HEK293 (cell line): ENCODE results near the gene MSI2.
A peak's percentile ranks its signal among the peaks of the same experiment; 100 is the strongest.

ENCODE experiments used
- CTCF ChIA-PET: fragments of 350-600 bp; formaldehyde crosslinking; extraction: SDS; loops from one replicate; lab custom pipeline; 2021; ENCODE audit warnings: antibody characterized with exemption; lab: Yijun Ruan, JAX
- POLR2A ChIA-PET: fragments of 300-600 bp; formaldehyde crosslinking; extraction: SDS; loops from one replicate; lab custom pipeline; 2020; ENCODE audit warnings: antibody characterized with exemption, inconsistent platforms; lab: Yijun Ruan, JAX
- H3K27ac ChIP-seq: fragments of 200-500 bp; sonication (Bioruptor generic); 2 replicates; pipeline ENCODE4 v1.5.1; 2014; ENCODE audit warnings: low read depth, low read length, control low read depth, inconsistent platforms; ENCODE audit errors: extremely low read depth
- H3K36me3 ChIP-seq, 2 experiments: fragments of 200-500 bp in 1 of 2; sonication (Bioruptor generic) in 1 of 2; 1 replicate in 1 of 2; 2 replicates in 1 of 2; pipeline ENCODE4 v1.5.1; 2014 to 2017; ENCODE audit warnings: inconsistent platforms in 2 of 2, low read length in 2 of 2; ENCODE audit not compliant: control insufficient read depth in 2 of 2, insufficient read depth in 1 of 2
- H3K4me1 ChIP-seq: fragments of 200-500 bp; sonication (Bioruptor generic); 2 replicates; pipeline ENCODE4 v1.5.1; 2014; ENCODE audit warnings: mild to moderate bottlenecking, low read length, inconsistent platforms; ENCODE audit not compliant: control insufficient read depth, insufficient read depth
- H3K4me3 ChIP-seq: 2 replicates; pipeline ENCODE4 v1.5.1; 2011; ENCODE audit warnings: low read depth, mild to moderate bottlenecking, control low read depth, low read length, moderate library complexity
- H3K9me3 ChIP-seq: fragments of 200-500 bp; sonication (Bioruptor generic); 2 replicates; pipeline ENCODE4 v1.5.1; 2014; ENCODE audit warnings: low read depth, low read length, inconsistent platforms; ENCODE audit not compliant: control insufficient read depth, insufficient read depth
- GLIS1 ChIP-seq: fragments of 450-650 bp; formaldehyde crosslinking; IDR thresholded peaks from 2 replicates; pipeline ENCODE4 v1.5.1; 2016; ENCODE audit warnings: missing biosample characterization, missing genetic modification characterization
- HOXA7 ChIP-seq: sonication (generic); formaldehyde crosslinking; IDR thresholded peaks from 2 replicates; pipeline ENCODE4 v1.8.1; 2022; ENCODE audit warnings: missing genetic modification reagents, borderline replicate concordance
- OVOL3 ChIP-seq: fragments of 450-650 bp; formaldehyde crosslinking; IDR thresholded peaks from 2 replicates; pipeline ENCODE4 v1.5.1; 2016; ENCODE audit warnings: missing biosample characterization, missing genetic modification characterization
- PRDM1 ChIP-seq: fragments of 450-650 bp; formaldehyde crosslinking; IDR thresholded peaks from 2 replicates; pipeline ENCODE4; 2016; ENCODE audit warnings: missing biosample characterization, missing genetic modification characterization
- ZBTB48 ChIP-seq: fragments of 450-650 bp; formaldehyde crosslinking; IDR thresholded peaks from 2 replicates; pipeline ENCODE4 v1.5.1; 2016; ENCODE audit warnings: missing biosample characterization, missing genetic modification characterization
- ZEB2 ChIP-seq: fragments of 450-650 bp; formaldehyde crosslinking; IDR thresholded peaks from 2 replicates; pipeline ENCODE4 v1.5.1; 2016; ENCODE audit warnings: missing biosample characterization, missing genetic modification characterization
- ZFHX2 ChIP-seq: fragments of 450-650 bp; formaldehyde crosslinking; conservative IDR thresholded peaks from 2 replicates; pipeline ENCODE4 v1.5.1; 2016; ENCODE audit warnings: missing biosample characterization, missing genetic modification characterization
- ZFP41 ChIP-seq: fragments of 450-650 bp; formaldehyde crosslinking; IDR thresholded peaks from 2 replicates; pipeline ENCODE4 v1.5.1; 2016; ENCODE audit warnings: missing biosample characterization, missing genetic modification characterization, borderline replicate concordance
- ZFP69B ChIP-seq: fragments of 450-650 bp; formaldehyde crosslinking; IDR thresholded peaks from 2 replicates; pipeline ENCODE4 v1.5.1; 2016; ENCODE audit warnings: missing biosample characterization, missing genetic modification characterization
- ZNF146 ChIP-seq: fragments of 450-650 bp; formaldehyde crosslinking; IDR thresholded peaks from 2 replicates; pipeline ENCODE4 v1.5.1; 2016; ENCODE audit warnings: missing biosample characterization, missing genetic modification characterization
- ZNF184 ChIP-seq: fragments of 450-650 bp; IDR thresholded peaks from 2 replicates; pipeline ENCODE4 v1.5.1; 2018; ENCODE audit warnings: missing biosample characterization, mild to moderate bottlenecking, missing genetic modification characterization
- ZNF24 ChIP-seq: fragments of 450-650 bp; formaldehyde crosslinking; IDR thresholded peaks from 2 replicates; pipeline ENCODE4 v1.5.1; 2016; ENCODE audit warnings: missing biosample characterization, missing genetic modification characterization
- ZNF324 ChIP-seq: fragments of 450-650 bp; formaldehyde crosslinking; IDR thresholded peaks from 2 replicates; pipeline ENCODE4 v1.5.1; 2016; ENCODE audit warnings: missing biosample characterization, missing genetic modification characterization
- ZNF366 ChIP-seq: fragments of 450-650 bp; formaldehyde crosslinking; conservative IDR thresholded peaks from 2 replicates; pipeline ENCODE4 v1.5.1; 2016; ENCODE audit warnings: missing biosample characterization, missing genetic modification characterization
- ZNF404 ChIP-seq: fragments of 450-650 bp; formaldehyde crosslinking; IDR thresholded peaks from 2 replicates; pipeline ENCODE4 v1.5.1; 2017; ENCODE audit warnings: missing biosample characterization, missing genetic modification characterization
- ZNF426 ChIP-seq: fragments of 450-650 bp; formaldehyde crosslinking; IDR thresholded peaks from 2 replicates; pipeline ENCODE4 v1.5.1; 2017; ENCODE audit warnings: missing biosample characterization, missing genetic modification characterization, mild to moderate bottlenecking, inconsistent platforms, moderate library complexity
- ZNF558 ChIP-seq: fragments of 450-650 bp; formaldehyde crosslinking; IDR thresholded peaks from 2 replicates; pipeline ENCODE4 v1.5.1; 2016; ENCODE audit warnings: missing biosample characterization, missing genetic modification characterization
- ZNF571 ChIP-seq: fragments of 450-650 bp; formaldehyde crosslinking; IDR thresholded peaks from 2 replicates; pipeline ENCODE4 v1.5.0; 2017; ENCODE audit warnings: missing biosample characterization, missing genetic modification characterization
- ZNF600 ChIP-seq: fragments of 450-650 bp; formaldehyde crosslinking; IDR thresholded peaks from 2 replicates; pipeline ENCODE4 v1.5.1; 2016; ENCODE audit warnings: missing biosample characterization, missing genetic modification characterization
- ZNF629 ChIP-seq: fragments of 450-650 bp; formaldehyde crosslinking; IDR thresholded peaks from 2 replicates; pipeline ENCODE4 v1.5.1; 2017; ENCODE audit warnings: missing biosample characterization, missing genetic modification characterization
- ZNF658 ChIP-seq: fragments of 450-650 bp; formaldehyde crosslinking; IDR thresholded peaks from 2 replicates; pipeline ENCODE4; 2016; ENCODE audit warnings: missing biosample characterization, missing genetic modification characterization
- ZNF747 ChIP-seq: fragments of 450-650 bp; formaldehyde crosslinking; IDR thresholded peaks from 2 replicates; pipeline ENCODE4 v1.5.1; 2016; ENCODE audit warnings: missing biosample characterization, missing genetic modification characterization
- ZNF768 ChIP-seq: fragments of 450-650 bp; formaldehyde crosslinking; IDR thresholded peaks from 2 replicates; pipeline ENCODE4 v1.5.1; 2018; ENCODE audit warnings: missing biosample characterization, mild to moderate bottlenecking, missing genetic modification characterization
- ZNF777 ChIP-seq: fragments of 450-650 bp; formaldehyde crosslinking; IDR thresholded peaks from 2 replicates; pipeline ENCODE4 v1.5.1; 2017; ENCODE audit warnings: missing biosample characterization, missing genetic modification characterization, borderline replicate concordance
- ZSCAN16 ChIP-seq: fragments of 450-650 bp; formaldehyde crosslinking; IDR thresholded peaks from 2 replicates; pipeline ENCODE4 v1.5.1; 2016; ENCODE audit warnings: missing biosample characterization, missing genetic modification characterization
- TF ChIP-seq, protein P1 (sequence below): fragments of 450-650 bp; formaldehyde crosslinking; IDR thresholded peaks from 2 replicates; pipeline ENCODE4 v1.5.1; 2016; ENCODE audit warnings: missing biosample characterization, missing genetic modification characterization

The MSI2 gene

DNA sequence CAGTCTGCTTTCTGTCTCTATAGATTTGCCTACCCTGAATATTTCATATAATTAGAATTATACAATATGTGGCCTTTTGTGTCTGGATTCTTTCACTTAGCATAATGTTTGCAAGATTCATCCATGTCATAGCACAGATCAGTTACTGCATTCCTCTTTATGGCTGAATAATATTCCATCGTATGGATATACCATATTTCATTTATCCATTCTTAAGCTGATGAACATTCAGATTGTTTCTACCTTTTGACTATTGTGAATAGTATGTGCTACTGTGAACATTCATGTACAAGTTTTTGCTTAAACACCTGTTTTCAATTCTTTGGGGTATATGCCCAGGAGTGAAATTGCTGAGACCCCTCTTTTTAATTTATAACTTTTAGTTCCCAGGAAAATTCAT lies 49.4 kb upstream of the MSI2 start:
- POLR2A ChIA-PET: no interaction called here
- CTCF ChIA-PET: interaction anchor here (3.5 kb wide), 1 partner anchor 36 kb away, joined by 22 read pairs; no protein-coding TSS in a partner anchor
- H3K36me3 ChIP-seq: no peaks in the 10 kb centered on the region
- no peaks in the 10 kb centered on the region for H3K4me1 ChIP-seq
- H3K27ac ChIP-seq: no peak overlapping the region
- TF ChIP-seq PRDM1 (tag by site-specific recombination) (no peak), ZNF404 (tag by site-specific recombination) (no peak), ZNF146 (tag by site-specific recombination) (0 out of 2 replicates have a peak, but pooled peaks have one; percentile 39)
- H3K9me3 ChIP-seq: no peaks in the 10 kb centered on the region
- no peak overlapping the region for H3K4me3 ChIP-seq

DNA sequence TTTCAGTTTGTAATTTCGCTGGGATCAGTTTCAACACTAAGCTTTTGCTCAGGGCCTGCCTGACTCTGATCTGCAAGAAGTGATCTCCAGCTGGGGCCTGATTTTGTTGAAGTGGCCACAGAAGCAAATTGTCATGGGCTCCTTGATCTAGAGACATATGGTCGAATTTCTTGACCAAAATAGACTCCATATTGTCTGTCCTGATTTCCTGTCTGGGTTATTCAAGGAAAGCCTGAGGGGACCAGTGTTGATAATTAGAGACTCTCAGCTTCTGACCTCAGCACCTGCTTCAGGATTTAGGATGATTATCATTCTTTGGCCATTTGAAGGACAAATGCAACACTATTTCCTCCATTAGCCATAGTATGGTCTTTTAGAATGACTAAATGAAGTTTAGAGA lies 48.9 kb upstream of the MSI2 start:
- Histone ChIP-seq H3K9me3 (no peaks in the 10 kb centered on the region), H3K36me3 (no peaks in the 10 kb centered on the region), H3K27ac (no peak overlapping the region), H3K4me3 (no peak overlapping the region), H3K4me1 (no peaks in the 10 kb centered on the region)
- ChIA-PET CTCF (interaction anchor here (0.9 to 3.5 kb wide), 4 partner anchors 8 to 539 kb away, joined by 3 to 22 read pairs (median 4); no protein-coding TSS in a partner anchor), POLR2A (no interaction called here)
- no peak for TF ChIP-seq ZEB2 (tag by site-specific recombination)
- no peak for TF ChIP-seq ZNF777
- no peak for TF ChIP-seq ZNF426 (tag by site-specific recombination)
- TF ChIP-seq ZNF571 (tag by site-specific recombination): no peak
- TF ChIP-seq ZFP41 (tag by site-specific recombination): no peak

DNA sequence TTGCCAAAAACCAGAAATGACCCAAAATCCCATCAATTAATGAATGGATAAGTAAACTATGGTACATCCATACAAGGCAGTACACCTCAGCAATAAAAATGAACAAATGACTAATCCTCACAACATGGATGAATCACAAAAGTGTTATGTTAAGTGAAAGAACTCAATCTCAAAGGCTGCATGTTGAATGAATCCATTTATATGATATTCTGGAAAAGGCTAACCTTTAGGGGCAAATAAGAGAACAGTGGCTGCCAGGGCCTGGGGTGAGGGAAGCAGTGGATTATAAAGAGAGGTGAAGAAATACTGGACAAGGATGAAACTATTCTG lies 46.1 kb upstream of the MSI2 start:
- no peaks in the 10 kb centered on the region for H3K36me3 ChIP-seq
- H3K4me1 ChIP-seq: no peaks in the 10 kb centered on the region
- CTCF ChIA-PET: interaction anchor here (0.6 to 1.3 kb wide), 3 partner anchors 10 to 711 kb away, joined by 3 to 5 read pairs (median 3); no protein-coding TSS in a partner anchor
- no peak overlapping the region for H3K4me3 ChIP-seq
- no peak overlapping the region for H3K27ac ChIP-seq
- no peaks in the 10 kb centered on the region for H3K9me3 ChIP-seq
- POLR2A ChIA-PET: no interaction called here
- TF ChIP-seq ZNF184 (tag by site-specific recombination): 0 out of 2 replicates have a peak, but pooled peaks have one; percentile 17
- TF ChIP-seq ZNF24 (tag by site-specific recombination): no peak
- no peak for TF ChIP-seq HOXA7 (CRISPR knock-in tag)
- TF ChIP-seq OVOL3 (tag by site-specific recombination): no peak
- TF ChIP-seq ZNF366 (tag by site-specific recombination): no peak
- no peak for TF ChIP-seq ZNF768 (tag by site-specific recombination)
- TF ChIP-seq, all 188 proteins: peak for 1

DNA sequence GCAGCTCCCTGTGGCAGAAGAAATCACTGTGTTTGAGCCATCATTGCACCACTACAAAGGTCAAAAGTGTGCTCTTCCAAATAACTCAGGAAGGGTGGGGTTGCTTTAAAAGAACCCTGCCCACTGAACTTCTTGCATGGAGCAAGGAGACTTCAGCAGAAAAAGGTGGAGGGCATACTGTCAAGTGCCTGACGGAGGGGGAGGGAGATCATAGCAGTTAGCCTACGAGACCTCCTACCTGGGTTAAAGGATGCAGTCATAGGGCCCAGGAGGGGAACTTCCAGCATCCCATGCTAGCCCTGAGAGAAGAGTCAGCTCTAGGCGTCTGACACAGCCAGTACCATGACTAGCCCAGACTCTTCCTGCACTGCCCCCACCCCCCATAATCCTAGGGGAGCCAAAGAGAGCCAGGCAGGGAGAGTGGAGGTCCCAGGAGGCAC lies 45.3 kb upstream of the MSI2 start:
- TF ChIP-seq ZNF324 (tag by site-specific recombination) (no peak), GLIS1 (peak; percentile 14; the same call in 1 of the 2 replicates)
- ChIA-PET POLR2A (no interaction called here), CTCF (interaction anchor here (0.6 to 1.6 kb wide), 5 partner anchors 9 to 711 kb away, joined by 3 to 7 read pairs (median 3); no protein-coding TSS in a partner anchor)
- Histone ChIP-seq H3K4me3 (no peak overlapping the region), H3K36me3 (no peaks in the 10 kb centered on the region), H3K4me1 (no peaks in the 10 kb centered on the region), H3K9me3 (no peaks in the 10 kb centered on the region), H3K27ac (no peak overlapping the region)

DNA sequence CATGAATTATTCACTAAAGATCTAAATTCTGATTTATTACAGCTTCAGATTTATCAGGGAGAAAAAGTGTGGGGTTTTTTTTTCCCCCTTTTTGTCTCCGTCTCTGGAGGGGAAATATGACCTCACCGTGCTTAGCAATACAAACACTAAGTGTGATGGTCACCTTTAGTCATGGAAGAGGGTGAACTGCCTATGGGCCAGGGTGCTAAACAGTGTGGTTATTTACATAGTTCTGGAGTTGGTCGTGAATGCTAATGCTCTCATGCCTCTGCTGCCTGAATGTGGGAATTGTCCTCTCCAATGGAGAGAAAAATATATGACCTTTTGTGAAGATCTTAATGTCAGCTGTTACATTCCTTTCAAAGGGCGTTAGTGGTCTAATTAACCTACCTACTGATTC lies 44.8 kb upstream of the MSI2 start:
- ChIA-PET POLR2A (no interaction called here), CTCF (interaction anchor here (0.6 to 1.6 kb wide), 4 partner anchors 9 to 572 kb away, joined by 3 to 7 read pairs (median 4); no protein-coding TSS in a partner anchor)
- no peaks in the 10 kb centered on the region for H3K4me1 ChIP-seq
- no peak overlapping the region for H3K4me3 ChIP-seq
- no peak overlapping the region for H3K27ac ChIP-seq
- H3K9me3 ChIP-seq: no peaks in the 10 kb centered on the region
- no peaks in the 10 kb centered on the region for H3K36me3 ChIP-seq
- TF ChIP-seq ZNF658: no peak
- no peak for TF ChIP-seq ZBTB48
- TF ChIP-seq, protein P1, sequence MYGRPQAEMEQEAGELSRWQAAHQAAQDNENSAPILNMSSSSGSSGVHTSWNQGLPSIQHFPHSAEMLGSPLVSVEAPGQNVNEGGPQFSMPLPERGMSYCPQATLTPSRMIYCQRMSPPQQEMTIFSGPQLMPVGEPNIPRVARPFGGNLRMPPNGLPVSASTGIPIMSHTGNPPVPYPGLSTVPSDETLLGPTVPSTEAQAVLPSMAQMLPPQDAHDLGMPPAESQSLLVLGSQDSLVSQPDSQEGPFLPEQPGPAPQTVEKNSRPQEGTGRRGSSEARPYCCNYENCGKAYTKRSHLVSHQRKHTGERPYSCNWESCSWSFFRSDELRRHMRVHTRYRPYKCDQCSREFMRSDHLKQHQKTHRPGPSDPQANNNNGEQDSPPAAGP: no peak
- no peak for TF ChIP-seq ZNF747 (tag by site-specific recombination)
- peak; percentile 89 for TF ChIP-seq ZNF600 (tag by site-specific recombination)
- TF ChIP-seq ZSCAN16 (tag by site-specific recombination): no peak
- no peak for TF ChIP-seq ZFP69B (tag by site-specific recombination)
- no peak for TF ChIP-seq ZFHX2 (tag by site-specific recombination)
- no peak for TF ChIP-seq ZNF558 (tag by site-specific recombination)
- peak; percentile 32 for TF ChIP-seq ZNF629 (tag by site-specific recombination)
